Measurements from ENCODE around the gene RSRC2. TPM values are rescaled to one million over a fixed set of nuclear protein-coding genes. Genes with fewer than 3 reads are reported as not detected.

RSRC2 gene
- total and polyA plus RNA-seq, 10 of the 15 experiments (the other 5 are each of a cell fraction or from before 2014, with no cell fraction given) = 49.8 to 112 (median 60.6) TPM

DNA sequence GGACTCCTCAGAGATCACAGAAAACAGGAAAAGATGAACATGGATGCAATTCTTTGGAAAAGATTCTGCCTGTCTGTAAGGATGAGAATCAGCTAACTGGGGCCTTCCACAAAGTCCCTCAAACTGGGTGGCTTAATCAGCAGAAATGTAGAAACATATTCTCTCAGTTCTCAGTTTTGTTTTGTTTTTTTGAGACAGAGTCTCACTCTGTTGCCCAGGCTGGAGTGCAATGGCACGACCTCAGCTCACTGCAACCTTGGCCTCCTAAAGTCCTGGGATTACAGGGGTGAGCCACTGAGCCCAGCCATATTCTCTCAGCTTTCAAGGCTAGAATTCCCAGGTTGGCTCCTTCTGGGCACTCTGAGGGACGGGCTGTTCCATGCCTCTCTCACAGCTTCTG lies 66.1 kb downstream of the RSRC2 start (continued):
- no peak for TF ChIP-seq EGR1 (IDR thresholded peaks at IDR 0.05; ENCODE audit: borderline replicate concordance in 1 of 2, low read depth in 2 of 2, low read length in 2 of 2)

- Histone ChIP-seq H4K20me1 (ENCODE audit: control insufficient read depth, insufficient read depth) (no peaks in the 10 kb centered on the region), H3K36me3 (ENCODE audit: control insufficient read depth in 2 of 2, insufficient read depth in 2 of 2, low read length in 1 of 2) (no peaks in the 10 kb centered on the region), H3K9ac (ENCODE audit: control insufficient read depth, insufficient read depth, low read length) (no peak overlapping the region), H3K4me3 (no peak overlapping the region), H2AFZ (ENCODE audit: control insufficient read depth, low read depth, low read length) (no peak overlapping the region), H3K27me3 (replicated peaks in 1 of 2; ENCODE audit: control insufficient read depth in 2 of 2, insufficient read depth in 2 of 2, low read length in 1 of 2) (no peaks in the 10 kb centered on the region), H3K27ac (ENCODE audit: control insufficient read depth, insufficient read depth) (no peak overlapping the region), H3K4me1 (ENCODE audit: control insufficient read depth, insufficient read depth, low read length) (peaks cover 8% of the 10 kb centered on the region), H3K9me3 (replicated peaks; ENCODE audit: control insufficient read depth, insufficient read depth, low read length) (no peaks in the 10 kb centered on the region), H3K4me2 (ENCODE audit: control insufficient read depth, insufficient read depth) (no peak overlapping the region), H3K79me2 (ENCODE audit: control insufficient read depth, insufficient read depth, low read length) (no peaks in the 10 kb centered on the region)
- ChIA-PET SMC1A (ENCODE audit: uncharacterized antibody, unreplicated experiment) (interaction anchor here (3.3 kb wide), 1 partner anchor 12 kb away, joined by 12 read pairs; no protein-coding TSS in a partner anchor), POLR2A (interaction anchor here (0.6 kb wide), 1 partner anchor 313 kb away, joined by 3 read pairs; no protein-coding TSS in a partner anchor), RAD21 (ENCODE audit: unreplicated experiment) (no interaction called here), CTCF (interaction anchor here (5.7 kb wide), 1 partner anchor 12 kb away, joined by 25 read pairs; no protein-coding TSS in a partner anchor)
- in situ Hi-C loops (cut with MboI) (no loop called here), intact Hi-C loops (cut with micrococcal nuclease; ENCODE audit: unreplicated experiment) (no loop called here)
- no peak for FAIRE-seq
- TF ChIP-seq, protein P1, sequence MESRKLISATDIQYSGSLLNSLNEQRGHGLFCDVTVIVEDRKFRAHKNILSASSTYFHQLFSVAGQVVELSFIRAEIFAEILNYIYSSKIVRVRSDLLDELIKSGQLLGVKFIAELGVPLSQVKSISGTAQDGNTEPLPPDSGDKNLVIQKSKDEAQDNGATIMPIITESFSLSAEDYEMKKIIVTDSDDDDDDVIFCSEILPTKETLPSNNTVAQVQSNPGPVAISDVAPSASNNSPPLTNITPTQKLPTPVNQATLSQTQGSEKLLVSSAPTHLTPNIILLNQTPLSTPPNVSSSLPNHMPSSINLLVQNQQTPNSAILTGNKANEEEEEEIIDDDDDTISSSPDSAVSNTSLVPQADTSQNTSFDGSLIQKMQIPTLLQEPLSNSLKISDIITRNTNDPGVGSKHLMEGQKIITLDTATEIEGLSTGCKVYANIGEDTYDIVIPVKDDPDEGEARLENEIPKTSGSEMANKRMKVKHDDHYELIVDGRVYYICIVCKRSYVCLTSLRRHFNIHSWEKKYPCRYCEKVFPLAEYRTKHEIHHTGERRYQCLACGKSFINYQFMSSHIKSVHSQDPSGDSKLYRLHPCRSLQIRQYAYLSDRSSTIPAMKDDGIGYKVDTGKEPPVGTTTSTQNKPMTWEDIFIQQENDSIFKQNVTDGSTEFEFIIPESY (IDR thresholded peaks at IDR 0.05) = no peak
- no peak for ATAC-seq
- BruUV-seq (replicated peaks) = no TSS peak
- no peak for DNase-seq (ENCODE audit: low read depth, low spot score)
- 66% methylated on average over 4 of the region's 7 CpGs for WGBS (ENCODE audit: insufficient coverage, insufficient replicate concordance, low lambda C conversion rate, missing lambda C conversion rate)
Observed at GRCh38 chr12:122460061-122460460, 66.7 kb downstream of the RSRC2 start.

DNA sequence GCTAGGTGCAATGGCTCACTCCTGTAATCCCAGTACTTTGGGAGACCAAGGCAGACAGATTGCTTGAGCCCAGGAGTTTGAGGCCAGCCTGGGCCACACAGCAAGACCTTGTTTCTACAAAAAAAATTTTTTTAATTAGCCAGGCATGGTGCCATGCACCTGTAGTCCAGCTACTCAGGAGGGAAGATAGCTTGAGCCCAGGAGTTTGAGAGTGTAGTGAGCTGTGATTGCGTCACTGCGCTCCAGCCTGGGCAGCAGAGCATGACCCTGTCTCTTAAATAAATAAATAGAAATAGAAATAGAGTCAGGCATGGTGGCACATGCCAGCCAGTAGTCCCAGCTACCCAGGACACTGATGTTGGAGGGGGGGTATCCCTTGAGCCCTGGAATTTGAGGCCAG lies 67.5 kb downstream of the RSRC2 start:
- Histone ChIP-seq H3K27me3 (replicated peaks in 1 of 2; ENCODE audit: control insufficient read depth in 2 of 2, insufficient read depth in 2 of 2, low read length in 1 of 2) (no peaks in the 10 kb centered on the region), H3K36me3 (ENCODE audit: control insufficient read depth in 2 of 2, insufficient read depth in 2 of 2, low read length in 1 of 2) (no peaks in the 10 kb centered on the region), H3K4me2 (ENCODE audit: control insufficient read depth, insufficient read depth) (no peak overlapping the region), H3K4me3 (no peak overlapping the region), H3K79me2 (ENCODE audit: control insufficient read depth, insufficient read depth, low read length) (no peaks in the 10 kb centered on the region), H3K27ac (ENCODE audit: control insufficient read depth, insufficient read depth) (no peak overlapping the region), H3K9ac (ENCODE audit: control insufficient read depth, insufficient read depth, low read length) (no peak overlapping the region), H4K20me1 (ENCODE audit: control insufficient read depth, insufficient read depth) (no peaks in the 10 kb centered on the region), H2AFZ (ENCODE audit: control insufficient read depth, low read depth, low read length) (no peak overlapping the region), H3K9me3 (replicated peaks; ENCODE audit: control insufficient read depth, insufficient read depth, low read length) (no peaks in the 10 kb centered on the region), H3K4me1 (ENCODE audit: control insufficient read depth, insufficient read depth, low read length) (peaks cover 8% of the 10 kb centered on the region)
- BruUV-seq (replicated peaks) = no TSS peak
- FAIRE-seq (no peak), DNase-seq (ENCODE audit: low read depth, low spot score) (no peak), ATAC-seq (no peak)
- in situ Hi-C loops (cut with MboI) = no loop called here
- 96% methylated on average over 2 of the region's 2 CpGs for WGBS (ENCODE audit: insufficient coverage, insufficient replicate concordance, low lambda C conversion rate, missing lambda C conversion rate)
- intact Hi-C loops (cut with micrococcal nuclease; ENCODE audit: unreplicated experiment) = no loop called here
- ChIA-PET CTCF (interaction anchor here (0.6 to 5.7 kb wide), 2 partner anchors 13 to 60 kb away, joined by 3 to 25 read pairs; no protein-coding TSS in a partner anchor), RAD21 (ENCODE audit: unreplicated experiment) (no interaction called here), SMC1A (ENCODE audit: uncharacterized antibody, unreplicated experiment) (no interaction called here), POLR2A (interaction anchor here (0.7 kb wide), 1 partner anchor 131 kb away, joined by 7 read pairs; no protein-coding TSS in a partner anchor)
- no peak for TF ChIP-seq NBN (IDR thresholded peaks at IDR 0.05)
- no peak for TF ChIP-seq RBBP5 (conservative IDR thresholded peaks at IDR 0.05)
- TF ChIP-seq CHD2 (IDR thresholded peaks at IDR 0.05; ENCODE audit: borderline replicate concordance, low read depth, low read length) = no peak
- TF ChIP-seq, protein P1 (IDR thresholded peaks at IDR 0.05) = no peak
- no peak for TF ChIP-seq CREM (IDR thresholded peaks at IDR 0.05; ENCODE audit: low read depth)
- TF ChIP-seq KDM1A (IDR thresholded peaks at IDR 0.05; ENCODE audit: borderline replicate concordance) = no peak
- TF ChIP-seq, protein P2, sequence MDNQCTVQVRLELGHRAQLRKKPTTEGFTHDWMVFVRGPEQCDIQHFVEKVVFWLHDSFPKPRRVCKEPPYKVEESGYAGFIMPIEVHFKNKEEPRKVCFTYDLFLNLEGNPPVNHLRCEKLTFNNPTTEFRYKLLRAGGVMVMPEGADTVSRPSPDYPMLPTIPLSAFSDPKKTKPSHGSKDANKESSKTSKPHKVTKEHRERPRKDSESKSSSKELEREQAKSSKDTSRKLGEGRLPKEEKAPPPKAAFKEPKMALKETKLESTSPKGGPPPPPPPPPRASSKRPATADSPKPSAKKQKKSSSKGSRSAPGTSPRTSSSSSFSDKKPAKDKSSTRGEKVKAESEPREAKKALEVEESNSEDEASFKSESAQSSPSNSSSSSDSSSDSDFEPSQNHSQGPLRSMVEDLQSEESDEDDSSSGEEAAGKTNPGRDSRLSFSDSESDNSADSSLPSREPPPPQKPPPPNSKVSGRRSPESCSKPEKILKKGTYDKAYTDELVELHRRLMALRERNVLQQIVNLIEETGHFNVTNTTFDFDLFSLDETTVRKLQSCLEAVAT (IDR thresholded peaks at IDR 0.05) = no peak
- no peak for TF ChIP-seq FOS (IDR thresholded peaks at IDR 0.05; ENCODE audit: borderline replicate concordance, extremely low read depth, insufficient read length)
- no peak for TF ChIP-seq RCOR1 (conservative IDR thresholded peaks at IDR 0.05; ENCODE audit: low read depth, low read length)
